NCI-H2171 (cell line): ENCODE results near the gene INPP5D.
"Not testable (repeated sequence)": the region's sequence is repeated elsewhere in the genome, so short reads cannot be mapped to it uniquely, and the experiment has no call there.

ENCODE experiments used
- DNase-seq: peaks from one replicate; lab custom pipeline; 2025; lab: John Stamatoyannopoulos, UW

Gene INPP5D

DNA sequence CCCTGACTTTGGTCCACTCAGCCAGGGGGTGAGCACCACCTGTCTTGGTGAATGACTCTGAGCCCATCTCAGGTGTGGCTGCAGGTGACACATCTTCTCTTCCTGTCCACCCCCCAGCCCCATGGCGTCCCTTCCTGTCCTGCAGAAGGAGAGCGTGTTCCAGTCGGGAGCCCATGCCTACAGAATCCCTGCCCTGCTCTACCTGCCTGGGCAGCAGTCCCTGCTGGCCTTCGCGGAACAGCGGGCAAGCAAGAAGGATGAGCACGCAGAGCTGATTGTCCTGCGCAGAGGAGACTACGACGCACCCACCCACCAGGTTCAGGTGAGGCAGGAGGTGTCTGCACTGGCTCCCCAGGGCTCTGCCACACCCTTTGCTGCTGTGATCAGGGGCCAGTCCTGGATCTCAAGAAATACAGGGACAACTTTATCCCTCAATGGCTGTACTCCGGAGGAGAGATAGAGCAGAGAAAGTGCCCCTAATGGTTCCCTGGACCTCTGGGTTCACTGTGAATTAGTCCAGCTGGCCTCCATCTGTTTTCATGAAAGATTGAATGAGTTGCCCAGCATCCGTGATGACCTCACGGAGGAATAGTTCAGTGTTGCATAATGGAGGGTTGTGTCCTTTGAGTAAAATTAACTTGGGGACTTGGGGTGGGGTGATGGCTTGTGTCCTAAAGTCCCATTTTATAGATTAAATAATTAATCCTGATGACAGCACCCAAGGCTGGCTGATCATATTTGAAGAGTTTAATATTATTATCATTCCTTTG, 27.4 kb upstream of the INPP5D start, which contains the start of gene NEU2:
NEU2 (plus strand) TSS at position 122 of the 770 bp plus-strand sequence; CDS start at position 122, 0 bp downstream.
- DNase-seq, result no peak

DNA sequence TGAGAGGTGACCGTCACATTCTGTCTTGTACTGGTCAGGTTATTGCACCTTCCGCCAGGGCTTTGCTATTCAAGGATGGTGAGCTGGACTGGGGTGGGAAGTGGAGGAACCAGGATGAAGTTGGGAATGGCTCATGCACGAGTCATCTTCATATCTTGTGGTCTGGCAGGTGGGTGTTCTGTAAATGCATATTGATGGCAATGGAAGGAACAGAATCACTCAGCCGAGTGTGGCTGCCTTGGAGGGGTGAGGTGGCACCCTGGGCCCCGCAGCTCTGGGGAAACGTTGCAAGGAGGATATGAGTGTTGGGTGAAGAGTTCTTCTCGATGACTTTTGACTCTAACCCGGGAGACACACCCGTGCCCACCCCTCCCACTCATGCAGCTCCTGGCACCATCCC, 26.5 kb upstream of the INPP5D start:
- no peak for DNase-seq

DNA sequence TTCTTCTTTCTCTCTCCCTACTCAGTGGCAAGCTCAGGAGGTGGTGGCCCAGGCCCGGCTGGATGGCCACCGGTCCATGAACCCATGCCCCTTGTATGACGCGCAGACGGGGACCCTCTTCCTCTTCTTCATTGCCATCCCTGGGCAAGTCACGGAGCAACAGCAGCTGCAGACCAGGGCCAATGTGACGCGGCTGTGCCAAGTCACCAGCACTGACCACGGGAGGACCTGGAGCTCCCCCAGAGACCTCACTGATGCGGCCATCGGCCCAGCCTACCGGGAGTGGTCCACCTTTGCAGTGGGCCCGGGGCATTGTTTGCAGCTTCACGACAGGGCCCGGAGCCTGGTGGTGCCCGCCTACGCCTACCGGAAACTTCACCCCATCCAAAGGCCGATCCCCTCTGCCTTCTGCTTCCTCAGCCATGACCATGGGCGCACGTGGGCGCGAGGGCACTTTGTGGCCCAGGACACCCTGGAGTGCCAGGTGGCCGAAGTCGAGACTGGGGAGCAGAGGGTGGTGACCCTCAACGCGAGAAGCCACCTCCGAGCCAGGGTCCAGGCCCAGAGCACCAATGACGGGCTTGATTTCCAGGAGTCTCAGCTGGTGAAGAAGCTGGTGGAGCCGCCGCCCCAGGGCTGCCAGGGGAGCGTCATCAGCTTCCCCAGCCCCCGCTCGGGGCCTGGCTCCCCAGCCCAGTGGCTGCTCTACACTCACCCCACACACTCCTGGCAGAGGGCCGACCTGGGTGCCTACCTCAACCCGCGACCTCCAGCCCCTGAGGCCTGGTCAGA, 25.9 kb upstream of the INPP5D start:
- no peak for DNase-seq

DNA sequence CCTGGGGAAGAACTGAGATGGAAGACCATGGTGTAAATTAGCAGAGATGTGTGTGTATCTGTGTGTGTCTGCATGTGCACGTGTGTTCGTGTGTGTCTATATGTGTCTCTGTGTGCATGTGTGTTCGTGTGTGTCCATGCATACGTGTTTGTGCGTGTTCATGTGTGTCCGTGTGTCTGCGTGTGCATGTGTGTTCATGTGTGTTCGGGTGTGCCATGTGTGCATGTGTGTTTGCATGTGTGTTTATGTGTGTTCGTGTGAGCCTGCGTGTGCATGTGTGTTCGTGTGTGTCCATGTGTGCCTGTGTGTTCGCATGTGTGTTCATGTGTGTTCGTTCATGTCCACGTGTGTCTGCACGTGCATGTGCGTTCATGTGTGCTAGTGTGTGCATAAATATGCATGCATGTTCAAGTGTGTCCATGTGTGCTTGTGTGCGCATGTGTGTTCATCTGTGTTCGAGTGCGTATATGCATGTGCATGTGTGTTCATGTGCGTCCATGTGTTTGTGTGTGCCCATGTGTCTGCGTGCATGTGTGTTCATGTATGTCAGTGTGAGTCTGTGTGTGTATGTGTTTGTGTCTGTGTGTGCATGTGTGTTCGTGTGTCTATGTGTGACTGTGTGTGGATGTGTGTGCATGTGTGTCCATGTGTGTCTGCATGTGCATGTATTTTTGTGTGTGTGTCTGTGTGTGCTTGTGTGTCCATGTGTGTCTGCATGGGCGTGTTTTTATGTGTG, 24.5 kb upstream of the INPP5D start:
- no peak for DNase-seq

DNA sequence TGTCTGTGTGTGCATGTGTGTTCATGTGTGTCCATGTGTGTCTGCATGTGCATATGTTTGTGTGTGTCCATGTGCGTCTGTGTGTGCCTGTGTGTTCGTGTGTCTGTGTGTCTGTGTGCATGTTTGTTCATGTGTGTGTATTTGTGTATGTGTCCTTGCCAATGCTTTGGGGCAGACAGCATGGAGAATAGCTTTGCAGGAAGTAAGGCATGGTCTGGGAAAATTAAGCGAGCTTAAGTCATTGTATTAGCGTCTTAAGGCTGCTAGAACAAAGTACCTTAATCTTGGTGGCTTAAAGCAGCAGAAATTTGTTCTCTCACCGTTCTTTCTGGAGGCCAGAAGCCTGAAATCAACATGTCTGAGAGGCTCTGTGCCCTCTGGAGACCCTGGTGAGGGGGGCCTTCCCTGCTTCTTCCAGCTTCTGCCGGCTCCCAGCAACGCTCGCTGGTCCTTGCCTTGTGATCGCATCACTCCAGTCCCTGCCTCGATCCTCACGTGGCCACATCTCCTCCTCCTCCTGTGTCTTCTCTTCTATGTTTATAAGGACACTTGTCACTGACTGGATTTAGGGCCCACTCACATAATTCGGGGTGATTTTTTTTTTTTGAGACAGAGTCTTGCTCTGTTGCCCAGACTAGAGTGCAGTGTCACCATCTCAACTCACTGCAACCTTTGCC, 23.8 kb upstream of the INPP5D start:
- DNase-seq, result no peak

DNA sequence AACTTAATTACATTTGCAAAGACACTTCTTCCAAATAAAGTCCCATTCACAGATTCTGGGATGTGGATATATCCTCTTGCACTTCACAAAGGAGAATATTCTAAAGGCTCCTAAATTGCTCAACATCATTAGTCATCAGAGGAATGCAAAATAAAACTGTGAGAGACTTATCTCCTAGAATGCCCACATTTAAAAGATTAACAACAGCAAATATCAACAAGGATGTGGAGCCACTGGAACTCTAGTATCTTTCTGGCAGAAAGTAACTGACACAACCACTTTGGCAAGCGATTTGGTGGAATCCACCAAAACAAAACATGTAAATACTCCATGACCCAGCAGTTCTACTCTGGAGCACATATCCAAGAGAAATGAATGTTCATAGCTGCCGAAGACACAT, 23.1 kb upstream of the INPP5D start:
- no peak for DNase-seq

DNA sequence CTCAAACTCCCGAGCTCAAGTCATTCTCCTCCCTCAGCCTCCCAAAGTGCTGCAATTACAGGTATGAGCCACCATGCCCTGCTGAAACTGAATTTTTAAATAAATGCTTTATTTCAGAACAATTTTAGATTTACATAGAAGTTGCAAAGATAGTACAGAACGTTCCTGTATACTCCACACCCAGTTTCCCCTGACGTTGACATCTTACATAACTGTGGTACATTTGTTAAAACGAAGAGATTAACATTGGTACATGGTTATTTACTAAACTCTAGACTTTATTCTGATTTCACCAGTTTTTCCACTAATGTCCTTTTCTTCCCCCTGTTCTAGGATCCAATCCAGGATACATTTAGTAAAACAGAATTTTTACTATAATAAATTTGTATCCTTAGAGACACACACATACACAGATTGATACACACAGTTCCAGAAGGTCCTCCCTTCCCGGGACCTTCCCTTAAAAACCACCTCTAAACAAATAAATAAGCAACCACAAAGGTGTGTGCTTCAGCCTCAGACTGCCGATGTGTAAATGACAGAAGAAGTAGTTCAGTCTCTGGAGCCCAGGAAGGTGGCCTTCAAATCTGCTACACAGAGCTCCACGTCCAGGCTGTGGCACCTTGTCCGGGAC, 20.8 kb upstream of the INPP5D start:
- DNase-seq, result no peak

DNA sequence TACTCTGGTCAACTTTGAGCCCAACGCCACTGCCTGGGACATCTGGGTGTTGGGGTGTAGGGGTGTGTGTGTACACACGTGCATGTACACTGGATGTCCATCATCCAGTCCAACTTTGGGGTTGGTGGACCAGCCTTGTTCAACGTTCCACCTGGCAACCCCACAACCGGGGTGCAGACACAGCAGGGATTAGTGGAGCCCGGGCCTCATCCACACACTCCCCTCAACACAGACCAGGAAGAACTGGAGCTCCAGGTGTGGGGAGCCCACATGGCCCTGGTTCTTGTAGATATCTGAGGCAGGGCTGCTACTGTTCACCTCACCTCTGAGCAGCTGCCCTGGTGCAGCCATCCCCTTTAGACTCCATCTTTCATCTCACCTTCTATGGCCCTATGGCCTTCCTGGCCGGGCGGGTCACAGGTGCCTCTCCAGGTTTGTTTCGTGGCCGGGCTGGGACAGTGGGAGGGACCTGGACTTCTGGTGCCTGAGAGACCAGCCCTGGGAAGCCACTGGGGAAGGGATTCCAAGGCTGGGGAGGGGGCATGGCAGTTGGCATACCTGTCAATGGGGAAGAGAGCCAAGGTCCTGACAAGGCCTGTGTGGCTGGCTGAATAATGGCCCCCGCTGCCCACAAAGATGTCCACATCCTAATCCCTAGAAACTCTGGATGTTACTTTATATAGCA, 20.2 kb upstream of the INPP5D start:
- DNase-seq, result no peak

DNA sequence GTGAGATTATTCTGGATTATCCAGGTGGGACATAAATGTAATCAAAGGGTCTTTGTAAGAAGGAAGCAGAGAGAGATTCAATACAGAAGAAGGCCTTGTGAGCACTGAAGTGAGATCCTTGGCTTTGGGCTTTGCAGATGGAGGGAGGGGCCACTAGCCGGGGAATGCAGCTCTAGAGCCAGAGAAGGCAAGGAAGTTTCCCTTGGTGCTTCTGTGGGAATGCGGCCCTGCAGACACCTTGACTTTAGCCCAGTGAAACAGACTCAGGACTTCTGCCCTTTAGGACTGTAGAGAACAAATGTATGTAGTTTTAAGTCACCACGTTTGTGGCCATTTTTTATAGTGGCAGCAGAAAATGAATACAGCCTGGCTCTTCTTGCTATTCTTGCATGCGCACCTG, 19.6 kb upstream of the INPP5D start:
- DNase-seq, result no peak

DNA sequence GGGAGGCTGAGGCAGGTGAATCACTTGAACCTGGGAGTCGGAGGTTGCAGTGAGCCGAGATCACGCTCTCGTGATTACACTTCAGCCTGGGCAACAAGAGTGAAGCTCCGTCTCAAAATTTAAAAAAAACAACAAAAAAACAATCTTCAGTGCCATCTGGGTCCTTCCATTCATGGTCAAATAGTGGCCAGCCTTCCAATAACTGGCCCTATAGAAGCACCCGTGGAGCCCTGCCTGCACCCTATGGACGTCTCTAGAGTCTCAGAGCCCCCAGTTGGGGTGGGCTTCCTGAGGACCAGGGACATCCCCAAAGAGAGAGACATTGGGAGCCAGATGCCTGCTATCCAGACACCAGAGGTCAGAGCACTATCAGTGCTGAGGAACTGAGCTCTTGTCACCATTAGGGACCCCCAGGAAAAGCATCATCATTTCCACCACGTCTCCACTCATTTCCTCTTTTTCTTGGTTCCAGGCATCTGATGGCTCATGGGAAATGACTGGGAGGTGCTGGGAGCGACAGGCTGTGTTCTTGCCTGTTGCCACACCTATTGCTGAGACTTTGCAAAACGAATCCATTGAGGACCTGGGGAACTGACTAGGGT, 18.3 kb upstream of the INPP5D start:
- DNase-seq, result no peak

DNA sequence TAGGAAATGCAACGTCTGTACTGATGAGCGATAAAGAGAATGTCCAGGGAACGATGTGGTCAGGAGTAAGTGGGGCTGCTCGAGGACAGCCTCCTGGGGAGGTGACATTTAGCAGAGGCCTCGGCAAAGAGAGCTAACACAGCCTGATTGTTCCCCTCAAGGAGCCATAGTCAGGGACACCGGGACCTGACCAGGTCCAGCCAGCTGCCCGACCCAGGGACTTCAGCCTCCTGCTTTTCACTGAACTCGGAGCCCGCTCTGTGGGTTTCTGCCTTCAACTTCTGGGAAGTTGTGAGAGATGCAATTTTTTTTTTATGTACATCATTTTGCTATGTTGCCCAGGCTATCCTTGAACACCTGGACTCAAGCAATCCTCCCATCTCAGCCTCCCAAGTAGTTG, 17.6 kb upstream of the INPP5D start:
- no peak for DNase-seq

DNA sequence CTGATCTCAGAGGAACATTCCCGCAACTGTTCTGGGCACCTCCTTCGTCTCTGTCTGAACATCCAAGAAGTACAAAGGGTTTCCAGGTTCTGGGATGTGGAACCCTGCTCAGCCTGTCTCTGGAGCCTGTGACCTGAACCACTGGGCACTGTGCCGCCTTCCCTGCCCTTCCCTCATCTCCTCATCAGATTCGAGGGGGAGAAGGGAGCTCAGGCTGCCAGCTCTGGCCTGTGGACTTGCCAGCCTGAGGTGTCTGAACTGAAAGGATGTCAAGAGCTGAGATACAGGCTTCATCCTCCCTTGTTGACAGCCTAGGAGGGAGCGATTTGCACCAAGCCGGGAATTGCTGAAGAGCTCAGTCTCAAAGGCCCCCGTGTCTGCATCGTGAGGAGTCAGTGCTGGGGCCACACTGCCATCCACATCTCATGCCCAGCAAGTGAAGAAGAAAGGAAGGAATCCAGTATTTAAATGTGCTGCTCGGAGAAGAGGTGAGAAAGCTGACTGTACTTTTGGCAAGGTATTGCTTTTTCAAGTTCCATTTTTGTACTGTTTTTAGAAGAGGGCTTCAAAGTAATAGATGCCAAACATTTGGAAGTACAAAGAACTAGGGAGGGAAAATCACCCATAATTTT, 15.1 kb upstream of the INPP5D start:
- DNase-seq, result no peak

DNA sequence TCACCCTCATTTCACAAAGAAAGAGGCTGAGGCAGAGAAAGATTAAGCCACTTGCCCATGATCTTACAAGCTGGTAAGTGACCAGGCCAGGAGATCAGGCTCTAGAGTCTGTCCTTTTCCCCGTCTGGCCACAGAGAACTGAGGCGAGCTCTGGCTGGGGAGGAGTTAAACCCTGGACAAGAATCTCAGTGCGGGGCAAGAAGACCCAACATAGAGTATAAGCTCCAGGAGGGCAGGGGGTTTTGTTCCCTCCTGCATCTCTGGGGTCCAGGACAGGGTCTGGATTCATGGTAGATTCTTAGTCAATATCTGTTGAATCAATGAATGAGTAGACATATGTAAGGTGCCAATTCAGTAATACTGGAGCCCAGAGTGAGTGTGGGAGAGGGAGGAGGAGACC, 12.9 kb upstream of the INPP5D start:
- no peak for DNase-seq

DNA sequence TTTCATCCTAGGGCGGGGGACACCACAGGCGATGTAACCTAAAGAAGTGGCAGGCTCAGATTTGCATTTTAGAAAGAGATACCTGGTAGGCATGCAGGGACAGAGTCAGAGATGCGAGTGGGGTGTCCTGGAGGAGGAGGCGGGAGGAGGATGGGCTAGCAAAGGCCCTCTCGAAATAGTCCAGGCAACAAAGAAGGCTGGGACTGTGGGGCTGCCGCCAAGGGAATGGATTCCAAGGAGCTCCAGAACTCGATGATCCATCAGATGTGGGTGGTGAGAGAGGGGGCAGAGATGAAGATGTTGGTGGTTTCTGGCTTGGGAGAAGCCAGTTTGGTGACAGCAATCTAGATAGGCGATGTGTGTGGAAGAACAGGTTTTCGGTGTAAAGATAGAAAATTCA, 12.5 kb upstream of the INPP5D start:
- no peak for DNase-seq

DNA sequence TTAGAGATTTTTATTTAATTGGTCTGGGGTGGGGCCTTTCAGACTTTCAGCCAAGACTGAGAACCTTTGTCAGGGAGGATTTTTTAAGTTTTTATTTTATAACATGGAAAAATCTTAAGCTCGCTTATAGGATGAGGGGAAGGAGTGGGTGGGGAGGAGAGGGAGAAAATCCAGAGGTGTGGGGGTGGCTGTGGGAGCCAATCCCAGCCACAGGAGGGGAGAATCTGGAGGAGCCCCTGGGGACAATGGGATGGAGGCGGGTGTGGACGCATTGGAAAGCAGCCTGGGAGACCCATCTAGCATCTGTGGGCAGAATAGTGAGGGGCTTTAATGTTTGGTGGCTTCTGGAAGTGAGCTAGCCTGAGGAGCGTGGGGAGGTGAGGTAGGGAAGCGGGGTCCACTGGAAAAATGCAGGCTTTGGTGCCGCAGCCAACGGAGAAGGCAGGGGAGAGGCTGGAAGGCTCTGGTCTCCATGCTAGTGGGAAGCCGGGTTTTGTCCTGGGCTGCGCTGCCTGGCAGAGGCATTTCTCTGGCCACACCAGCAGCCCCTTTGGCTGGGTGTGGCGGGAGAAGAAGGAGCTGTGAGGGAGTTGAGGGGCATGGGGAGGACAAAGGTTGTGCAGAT, 11.5 kb upstream of the INPP5D start:
- DNase-seq, result no peak

DNA sequence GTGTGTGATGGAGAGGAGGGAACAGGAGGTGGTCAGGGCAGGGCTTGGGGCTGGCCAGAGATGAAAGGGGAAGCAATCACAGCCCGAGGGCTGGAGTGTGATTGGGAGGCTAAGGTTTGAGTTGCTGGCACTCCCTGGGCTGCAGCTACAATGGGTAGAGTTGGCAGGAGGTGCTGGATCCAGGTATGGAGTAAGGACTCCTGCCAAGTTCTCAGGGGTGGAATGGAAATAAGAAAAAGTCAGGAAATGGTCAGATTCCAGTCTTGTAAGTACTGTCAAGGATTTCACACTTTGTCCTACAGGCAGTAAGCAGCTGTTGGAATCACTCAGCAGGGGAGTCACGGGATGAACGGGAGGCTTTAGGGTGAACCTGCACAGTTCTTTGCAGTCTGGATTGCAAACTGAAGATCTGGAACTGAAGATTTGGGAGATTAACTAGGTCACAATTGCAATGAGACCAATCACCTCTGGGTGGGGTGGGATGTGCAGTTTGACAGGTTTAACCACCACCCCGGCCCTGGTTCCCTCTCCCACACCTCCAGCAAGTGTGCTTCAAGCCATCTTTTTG, 10.9 kb upstream of the INPP5D start:
- DNase-seq, result no peak

DNA sequence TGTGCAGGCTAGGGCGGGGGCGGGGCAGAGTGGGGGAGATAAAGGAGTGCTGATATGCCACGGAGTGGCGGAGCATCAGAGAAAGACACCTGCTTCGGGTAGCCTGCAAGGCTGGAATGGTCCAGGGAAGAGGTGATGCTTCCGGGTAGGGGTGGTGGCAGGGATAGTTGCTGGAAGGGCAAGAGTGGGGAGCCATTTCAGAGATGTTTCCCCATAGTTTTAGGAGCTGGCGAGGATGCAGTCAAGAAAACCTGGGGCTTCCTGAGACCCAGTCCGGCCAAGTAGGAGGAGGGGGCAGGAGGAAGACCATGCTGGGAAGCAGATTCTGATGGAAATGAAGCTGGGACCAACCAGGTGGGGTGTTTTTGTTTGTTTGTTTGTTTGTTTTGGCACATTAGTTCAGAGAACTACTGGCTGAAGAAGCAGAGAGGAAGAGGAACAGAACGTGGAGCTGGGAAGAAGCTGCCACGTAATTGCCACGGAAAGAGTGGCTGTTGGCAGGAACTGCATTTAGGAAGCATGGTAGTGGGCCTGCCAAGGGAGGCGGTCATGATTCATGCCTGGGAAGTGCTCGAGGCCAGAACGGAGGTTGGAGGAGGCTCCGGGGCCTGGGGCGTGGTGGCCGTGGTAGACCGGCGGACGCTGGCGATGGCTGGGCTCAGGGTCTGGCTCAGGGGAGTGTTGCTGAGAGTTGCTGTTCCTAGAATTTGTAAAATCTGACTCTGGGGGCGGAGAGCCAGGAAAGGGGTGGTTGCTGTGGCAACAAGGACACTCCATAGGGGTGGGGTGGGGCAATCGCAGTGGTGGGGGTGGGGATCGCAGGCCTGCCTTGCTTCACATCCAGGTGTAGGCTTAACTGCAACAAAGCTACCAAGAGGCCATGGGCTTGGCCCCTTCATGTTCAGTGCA, 8.6 kb upstream of the INPP5D start:
- no peak for DNase-seq

DNA sequence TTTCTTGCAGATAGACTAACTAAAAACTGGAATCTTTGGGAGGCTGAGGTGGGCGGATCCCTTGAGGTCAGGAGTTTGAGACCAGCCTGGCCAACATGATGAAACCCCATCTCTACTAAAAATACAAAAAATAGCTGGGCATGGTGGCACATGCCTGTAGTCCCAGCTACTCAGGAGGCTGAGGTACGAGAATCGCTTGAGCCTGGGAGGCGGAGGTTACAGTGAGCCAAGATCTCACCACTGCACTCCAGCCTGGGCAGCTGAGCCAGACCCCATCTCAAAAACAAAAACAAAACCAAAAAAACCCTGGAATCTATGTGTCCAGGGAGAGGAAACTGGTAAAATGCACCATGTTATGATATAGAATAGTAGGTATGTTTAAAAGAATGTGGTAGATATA, 7.6 kb upstream of the INPP5D start:
- not testable (repeated sequence) for DNase-seq
